ENCODE data around the gene KIF25.

The KIF25 gene

GRCh38 chr6:168035098-168035660, 37.7 kb downstream of the KIF25 start:
- peak overlapping the region; percentile 49 for H3K4me3 ChIP-seq (ENCODE audit: low read length)
- TF ChIP-seq CTCF (IDR thresholded peaks at IDR 0.05; ENCODE audit: insufficient read depth, low read depth, low read length, missing control alignments): no peak

GRCh38 chr6:168035661-168036545, 38.4 kb downstream of the KIF25 start:
- no peak for TF ChIP-seq CTCF (IDR thresholded peaks at IDR 0.05; ENCODE audit: insufficient read depth, low read depth, low read length, missing control alignments)

More at GRCh38 chr6:168035098-168035660, 37.7 kb downstream of the KIF25 start:
- peak; percentile 43 for DNase-seq (ENCODE audit: low read depth)

GRCh38 chr6:168037242-168037641, 39.8 kb downstream of the KIF25 start:
- no peak overlapping the region for H3K4me3 ChIP-seq (ENCODE audit: low read length)
- DNase-seq (ENCODE audit: low read depth): no peak
- no peak for TF ChIP-seq CTCF (IDR thresholded peaks at IDR 0.05; ENCODE audit: insufficient read depth, low read depth, low read length, missing control alignments)

More at GRCh38 chr6:168035661-168036545, 38.4 kb downstream of the KIF25 start:
- DNase-seq (ENCODE audit: low read depth): peak; percentile 32
- H3K4me3 ChIP-seq (ENCODE audit: low read length): peak overlapping the region; percentile 49

GRCh38 chr6:168037856-168038255, 40.4 kb downstream of the KIF25 start:
- TF ChIP-seq CTCF (IDR thresholded peaks at IDR 0.05; ENCODE audit: insufficient read depth, low read depth, low read length, missing control alignments): no peak
- H3K4me3 ChIP-seq (ENCODE audit: low read length): no peak overlapping the region
- DNase-seq (ENCODE audit: low read depth): peak; percentile 48

- DNase-seq (ENCODE audit: low read depth): no peak
- TF ChIP-seq CTCF (IDR thresholded peaks at IDR 0.05; ENCODE audit: insufficient read depth, low read depth, low read length, missing control alignments): no peak
- no peak overlapping the region for H3K4me3 ChIP-seq (ENCODE audit: low read length)
These were observed 41.2 kb downstream of the KIF25 start for GRCh38 chr6:168038576-168039140.

GRCh38 chr6:168039301-168039700, 41.8 kb downstream of the KIF25 start:
- no peak overlapping the region for H3K4me3 ChIP-seq (ENCODE audit: low read length)
- DNase-seq (ENCODE audit: low read depth): no peak
- TF ChIP-seq CTCF (IDR thresholded peaks at IDR 0.05; ENCODE audit: insufficient read depth, low read depth, low read length, missing control alignments): no peak

All from epithelial cell of esophagus (primary cell).